NCI-H2227 (cell line): ENCODE data around the gene WFDC8.

ENCODE experiments used
- DNase-seq: peaks from one replicate; lab custom pipeline; 2025; ENCODE audit not compliant: unreplicated experiment; lab: John Stamatoyannopoulos, UW

The WFDC8 gene

DNA sequence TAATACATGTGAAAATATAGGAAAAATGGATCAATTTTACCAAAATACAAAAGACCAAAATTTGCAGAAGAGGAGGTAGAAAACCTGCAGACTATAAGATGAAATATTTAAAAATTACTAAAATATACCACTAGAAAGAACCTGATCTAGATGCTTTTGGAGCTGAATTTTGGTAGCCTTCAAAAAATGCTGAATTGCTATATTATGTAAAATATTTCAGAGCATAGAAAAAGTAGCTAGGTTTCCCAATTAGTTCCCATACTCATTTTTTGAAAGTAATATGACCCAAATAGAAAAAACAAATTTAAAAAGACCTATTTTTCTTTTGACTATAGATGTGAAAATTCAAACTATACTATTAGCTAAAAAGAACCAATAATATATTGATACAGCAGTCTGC lies 28.3 kb downstream of the WFDC8 start:
- no peak for DNase-seq

DNA sequence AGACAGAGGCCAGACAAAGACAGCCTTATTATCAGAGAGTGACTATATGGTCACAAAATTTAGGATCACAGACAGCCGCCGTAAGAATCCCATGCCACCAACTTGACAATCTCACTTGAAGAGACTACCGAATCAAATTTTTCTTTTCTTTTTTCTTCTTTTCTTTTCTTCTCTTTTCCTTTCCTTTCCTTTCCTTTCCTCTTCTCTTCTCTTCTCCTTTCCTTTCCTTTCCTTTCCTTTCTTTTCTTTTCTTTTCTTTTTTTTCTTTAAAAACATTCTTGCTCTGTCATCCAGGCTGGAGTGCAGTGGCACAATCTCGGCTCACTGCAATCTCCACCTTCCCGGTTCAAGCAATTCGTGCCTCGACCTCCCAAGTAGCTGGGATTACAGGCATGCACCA lies 30.7 kb downstream of the WFDC8 start:
- no peak for DNase-seq

DNA sequence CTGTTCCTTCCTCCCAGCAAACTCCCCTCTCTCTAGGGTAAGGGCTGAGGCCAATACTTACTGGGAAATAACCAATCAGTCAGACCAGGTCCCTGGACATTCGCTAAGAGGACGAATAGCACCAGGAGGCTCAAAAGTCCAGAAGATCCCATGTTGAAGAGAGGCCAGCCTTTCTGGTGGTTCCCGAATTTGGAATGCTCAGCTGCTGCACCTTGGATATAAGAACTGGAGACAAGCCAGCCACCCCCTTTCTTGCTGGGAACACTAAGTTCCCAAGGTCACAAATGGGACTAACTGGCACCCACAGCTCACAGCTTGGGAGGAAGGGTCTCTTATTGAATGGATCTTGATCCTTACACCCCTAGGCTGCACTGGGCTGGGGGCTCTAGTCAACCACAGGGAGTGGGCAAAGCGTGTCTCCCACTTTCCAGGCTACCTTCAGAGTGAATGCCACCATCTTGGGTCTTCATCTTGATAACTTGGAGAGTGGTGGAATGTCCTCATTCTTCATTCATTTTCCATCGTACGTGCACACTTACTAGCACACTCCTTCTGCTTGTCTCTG lies 31.8 kb downstream of the WFDC8 start, which contains the start of gene EPPIN:
Gene EPPIN (minus strand): TSS at position 196 of the 565 bp plus-strand sequence. CDS start 44 bp downstream, at position 152.
- no peak for DNase-seq

DNA sequence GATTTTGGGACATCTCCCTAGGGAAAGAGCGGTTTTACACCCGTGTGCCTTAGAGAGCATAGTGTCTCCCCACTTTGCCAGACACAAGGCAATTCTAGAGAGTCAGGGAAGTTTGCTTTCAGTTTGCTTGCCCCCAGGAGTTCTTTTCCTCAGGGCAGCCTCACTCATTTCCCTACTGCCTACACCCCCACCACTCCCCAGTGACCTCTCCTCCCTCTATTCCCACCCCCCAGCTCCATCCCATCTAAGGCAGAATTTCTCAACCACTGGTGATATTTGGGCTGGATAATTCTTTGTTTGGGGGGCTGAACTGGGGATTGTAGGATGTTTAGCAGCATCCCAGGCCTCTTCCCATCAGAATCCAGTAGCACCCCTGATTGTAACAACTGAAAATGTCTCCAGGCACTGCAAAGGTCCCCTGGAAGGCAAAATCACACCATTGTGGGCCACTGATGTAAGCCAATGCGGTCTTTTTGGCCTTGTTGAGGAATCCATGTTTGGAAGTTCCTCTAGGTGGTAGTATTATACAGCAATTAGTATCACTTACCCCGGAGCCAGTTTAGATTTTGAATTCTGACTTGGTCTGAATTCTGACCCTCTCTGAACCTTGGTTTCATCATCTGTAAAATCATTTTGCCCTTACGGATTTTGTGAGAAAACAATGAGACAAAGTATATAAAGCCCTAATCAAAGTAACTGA lies 33.2 kb downstream of the WFDC8 start:
- no peak for DNase-seq

DNA sequence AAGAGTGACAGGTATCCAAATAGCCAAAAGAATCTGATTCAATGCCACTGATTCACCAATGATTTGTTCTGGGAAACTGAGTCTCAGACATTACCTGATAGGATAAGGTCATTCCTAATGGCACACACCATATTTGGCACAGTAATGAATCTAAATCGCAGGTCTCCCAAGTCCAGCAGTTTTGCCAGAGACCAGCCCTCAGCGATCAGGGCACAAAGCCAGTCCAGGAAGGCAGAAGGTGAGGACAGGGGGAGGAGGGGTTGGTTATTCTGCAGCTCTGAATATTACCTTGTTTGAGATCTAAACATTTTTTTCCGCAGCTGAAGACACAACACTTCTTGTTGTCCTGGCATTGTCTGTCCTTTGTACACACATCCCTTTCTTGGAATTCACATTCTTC lies 33.7 kb downstream of the WFDC8 start:
- no peak for DNase-seq

DNA sequence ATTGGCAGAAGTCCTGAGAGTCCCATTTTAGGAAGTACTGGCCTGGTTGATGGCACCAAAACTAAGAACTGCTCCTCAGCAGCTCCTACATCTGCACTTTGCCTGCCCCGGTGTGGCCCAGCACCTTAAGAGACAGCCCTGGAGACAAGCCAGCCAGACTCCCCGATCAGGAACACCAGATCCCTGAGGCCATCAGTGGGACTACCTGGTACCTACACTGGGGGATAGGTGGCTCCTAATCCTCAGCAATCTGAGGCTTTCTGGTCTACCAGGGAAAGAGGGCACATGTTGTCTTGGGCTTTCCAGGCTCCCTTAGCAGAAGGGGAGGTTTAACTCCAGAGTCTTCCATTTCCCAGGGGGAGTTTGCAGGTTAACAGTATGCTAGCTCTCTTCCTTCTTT lies 39.7 kb downstream of the WFDC8 start, which contains the start of gene WFDC6:
Gene WFDC6 (minus strand): TSS at position 101 of the 400 bp plus-strand sequence. CDS start 75 bp downstream, at position 26.
- no peak for DNase-seq

DNA sequence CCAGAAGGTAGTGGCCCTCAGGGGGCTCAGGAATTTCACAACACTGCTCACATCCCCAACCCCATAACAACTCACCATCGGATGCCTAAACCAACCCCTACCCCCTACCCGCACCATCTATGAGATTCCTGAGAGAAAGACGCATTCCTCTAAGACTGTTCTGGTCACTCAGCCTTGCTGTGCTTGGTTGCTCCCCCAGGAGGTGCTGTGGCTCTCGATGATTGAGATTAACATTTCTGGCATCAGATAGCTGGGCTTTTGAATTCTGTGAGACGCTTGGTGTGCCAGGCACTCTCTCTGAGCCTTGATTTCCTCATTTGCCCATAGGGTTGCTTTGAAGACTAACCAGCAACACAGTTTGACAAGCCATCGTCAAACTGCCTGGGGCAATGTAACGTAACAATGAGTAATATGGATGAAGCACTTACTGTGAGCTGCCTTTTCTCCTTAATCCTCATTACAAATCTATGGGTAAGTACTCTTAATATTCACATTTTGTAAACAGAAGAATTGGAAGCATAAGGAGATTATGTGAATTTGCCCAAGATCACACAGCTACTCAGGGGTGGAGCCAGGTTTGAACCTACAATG lies 40.8 kb downstream of the WFDC8 start:
- no peak for DNase-seq

DNA sequence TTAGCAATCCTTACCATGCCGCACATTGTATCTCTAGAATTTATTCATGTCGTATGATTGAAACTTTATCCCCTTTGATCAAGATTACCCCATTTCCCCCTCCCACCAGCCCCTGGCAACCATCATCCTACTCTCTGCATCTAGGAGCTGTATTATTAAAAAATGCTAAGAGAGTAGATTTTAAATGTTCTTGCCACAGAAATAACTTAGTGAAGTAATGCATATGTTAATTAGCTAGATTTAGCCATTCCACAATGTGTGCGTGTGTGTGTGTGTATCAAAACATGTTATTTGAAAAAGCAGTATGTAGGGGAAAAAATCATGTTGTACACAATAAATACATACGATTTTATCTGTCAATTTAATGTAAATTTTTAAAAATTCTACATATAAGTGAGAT lies 51.8 kb downstream of the WFDC8 start:
- no peak for DNase-seq

DNA sequence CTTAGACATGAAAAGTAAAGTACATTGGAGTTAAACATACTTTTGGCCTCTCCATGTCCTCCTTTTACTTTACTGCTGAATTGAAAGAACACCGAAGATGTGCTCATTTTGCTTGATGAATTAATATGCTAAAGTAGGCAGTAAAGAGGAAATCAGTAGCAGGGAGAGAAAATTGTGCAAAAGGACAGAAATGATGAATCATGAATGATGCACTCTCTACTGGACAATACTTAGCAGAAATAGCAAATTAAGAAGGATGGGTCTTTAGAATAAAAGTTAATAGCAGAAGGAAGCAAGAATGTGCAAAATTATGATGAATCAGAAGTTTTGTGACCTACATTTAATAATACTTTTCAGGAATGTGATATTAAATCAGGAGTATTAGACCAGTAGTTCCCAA lies 55.3 kb downstream of the WFDC8 start:
- no peak for DNase-seq

DNA sequence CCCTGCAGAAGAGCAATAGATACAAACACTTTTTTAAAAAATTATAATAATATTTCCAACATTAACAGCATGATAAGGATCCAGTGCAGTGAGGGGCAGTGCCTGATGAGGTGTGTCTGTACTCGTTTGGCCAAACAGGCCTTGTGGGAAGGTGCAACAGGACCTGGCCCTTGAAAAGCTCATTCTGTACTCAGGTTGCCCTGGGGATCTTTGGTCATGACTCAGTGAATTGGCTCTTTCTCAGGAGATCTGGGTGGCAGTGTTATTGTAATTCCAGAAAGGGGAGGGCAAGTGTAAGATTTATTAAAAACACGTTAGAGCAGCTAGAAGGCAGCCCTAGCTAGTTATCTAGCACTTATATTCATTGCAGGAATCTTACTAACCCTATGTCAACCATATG lies 60.8 kb downstream of the WFDC8 start:
- no peak for DNase-seq

DNA sequence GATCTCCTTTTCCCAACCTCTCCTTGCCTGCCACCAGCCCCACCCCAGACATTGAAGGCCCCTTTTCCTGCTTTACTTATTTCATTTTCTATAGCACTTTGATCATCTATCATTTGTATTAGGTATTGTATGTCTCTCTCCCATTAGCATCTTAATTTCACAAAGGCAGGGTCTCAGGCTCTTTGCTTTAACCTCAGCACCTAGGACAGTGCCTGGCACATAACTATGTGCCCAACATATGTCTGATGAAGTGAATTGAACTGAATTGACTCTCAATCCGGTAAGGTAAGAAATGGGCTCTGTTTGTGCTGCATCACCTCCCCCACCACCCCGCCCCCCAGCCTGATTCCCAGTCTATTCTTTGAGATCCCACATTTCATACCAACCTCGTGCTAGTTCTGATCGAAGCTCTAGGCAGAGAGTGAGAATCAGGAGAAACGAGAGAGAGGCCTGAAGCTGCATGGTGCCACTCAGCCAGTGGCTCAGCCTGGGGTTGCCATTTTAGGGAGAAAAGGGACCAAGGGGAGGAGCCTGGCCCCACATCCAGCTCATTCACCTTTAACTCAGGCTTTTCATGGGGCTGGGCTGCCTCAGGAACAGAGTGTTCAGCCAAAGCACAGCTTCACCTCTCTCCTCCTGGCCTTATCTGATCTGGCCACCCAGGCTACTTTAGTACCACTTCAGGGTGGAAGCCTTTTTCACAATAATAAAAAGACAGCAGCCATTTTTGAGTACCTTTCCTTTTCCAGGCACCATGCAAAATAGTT lies 63.8 kb downstream of the WFDC8 start, which contains the start of gene SPINT3:
Gene SPINT3 (minus strand): TSS at position 476 of the 767 bp plus-strand sequence. CDS start 14 bp downstream, at position 462.
- no peak for DNase-seq

DNA sequence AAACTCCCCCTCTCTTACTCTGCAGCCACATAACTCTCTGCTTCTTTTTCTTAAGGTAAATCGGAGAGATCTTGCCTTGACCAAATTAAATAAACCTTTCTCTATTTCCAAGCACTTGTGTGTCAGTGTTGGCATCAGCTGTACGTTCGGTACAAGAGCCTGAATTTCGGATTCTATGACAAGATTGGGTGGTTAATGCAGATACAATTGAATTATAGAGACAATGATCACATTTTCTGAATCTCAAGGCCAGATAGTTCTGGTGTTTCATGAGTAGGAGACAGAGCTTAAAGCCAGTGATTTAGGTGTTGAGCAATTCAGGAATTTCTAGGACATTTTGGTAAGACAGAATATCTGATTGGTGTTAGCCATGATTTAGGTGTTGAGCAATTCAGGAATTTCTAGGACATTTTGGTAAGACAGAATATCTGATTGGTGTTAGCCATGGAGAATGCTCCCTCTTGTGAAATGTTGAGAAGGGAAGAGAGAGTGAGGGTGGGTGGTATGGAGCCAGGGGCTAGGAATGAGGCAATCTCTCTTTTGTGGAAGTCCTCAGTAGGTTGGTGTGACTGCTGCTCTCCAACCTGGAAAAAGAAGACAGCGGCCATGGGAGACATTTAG lies 68.7 kb downstream of the WFDC8 start:
- no peak for DNase-seq

DNA sequence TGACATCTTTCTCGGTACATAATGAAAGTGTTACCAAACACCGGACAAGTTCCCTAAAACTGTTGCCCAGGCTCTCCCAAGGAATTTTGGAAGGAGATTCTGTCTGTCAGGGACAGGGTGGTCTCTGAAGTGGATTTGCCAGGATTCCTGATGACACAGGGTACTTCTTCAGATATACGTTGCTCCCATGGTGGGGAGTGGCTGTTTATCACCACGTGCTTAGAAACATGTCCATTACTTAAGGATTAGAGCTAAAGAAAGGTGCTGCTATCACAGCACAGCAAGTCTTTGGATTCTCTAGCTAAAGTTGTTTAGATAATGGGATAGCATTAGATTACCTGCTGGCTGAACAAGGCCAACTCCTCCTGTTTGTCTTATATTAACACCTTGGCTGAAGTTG lies 70.0 kb downstream of the WFDC8 start:
- no peak for DNase-seq

DNA sequence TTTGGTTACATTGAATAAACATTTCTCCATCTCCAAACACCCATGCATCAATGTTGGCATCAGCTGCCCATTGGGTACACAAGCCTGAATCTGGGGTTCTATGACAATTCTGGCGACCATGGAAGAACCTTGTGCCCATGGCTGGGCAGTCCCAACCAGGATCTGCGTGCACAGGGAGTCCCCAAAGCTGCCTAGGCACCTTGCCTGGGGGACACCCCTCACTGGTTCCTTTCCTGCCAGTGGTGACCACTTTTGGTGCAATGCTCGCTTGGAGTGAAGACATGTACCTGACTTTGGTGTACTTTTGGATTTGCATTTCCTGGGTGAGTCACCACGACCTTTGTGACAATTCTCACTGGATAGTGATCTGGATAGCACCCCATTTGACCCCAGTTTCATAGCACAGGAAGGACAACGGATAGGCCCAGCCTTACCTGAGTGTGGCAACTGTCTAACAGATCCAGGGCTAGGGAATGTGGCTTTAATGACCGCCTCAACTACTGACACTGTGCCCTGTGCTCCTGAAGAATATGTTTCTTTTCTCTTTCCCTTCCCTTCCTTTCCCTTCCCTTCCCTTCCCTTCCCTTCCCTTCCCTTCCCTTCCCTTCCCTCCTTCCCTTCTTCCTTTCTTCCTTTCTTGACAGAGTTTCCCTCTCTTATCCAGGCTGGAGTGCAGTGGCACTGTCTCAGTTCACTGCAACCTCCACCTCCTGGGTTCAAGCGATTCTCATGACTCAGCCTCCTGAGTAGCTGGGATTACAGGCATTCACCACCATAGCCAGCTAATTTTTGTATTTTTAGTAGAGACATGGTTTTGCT lies 70.8 kb downstream of the WFDC8 start:
- no peak for DNase-seq

DNA sequence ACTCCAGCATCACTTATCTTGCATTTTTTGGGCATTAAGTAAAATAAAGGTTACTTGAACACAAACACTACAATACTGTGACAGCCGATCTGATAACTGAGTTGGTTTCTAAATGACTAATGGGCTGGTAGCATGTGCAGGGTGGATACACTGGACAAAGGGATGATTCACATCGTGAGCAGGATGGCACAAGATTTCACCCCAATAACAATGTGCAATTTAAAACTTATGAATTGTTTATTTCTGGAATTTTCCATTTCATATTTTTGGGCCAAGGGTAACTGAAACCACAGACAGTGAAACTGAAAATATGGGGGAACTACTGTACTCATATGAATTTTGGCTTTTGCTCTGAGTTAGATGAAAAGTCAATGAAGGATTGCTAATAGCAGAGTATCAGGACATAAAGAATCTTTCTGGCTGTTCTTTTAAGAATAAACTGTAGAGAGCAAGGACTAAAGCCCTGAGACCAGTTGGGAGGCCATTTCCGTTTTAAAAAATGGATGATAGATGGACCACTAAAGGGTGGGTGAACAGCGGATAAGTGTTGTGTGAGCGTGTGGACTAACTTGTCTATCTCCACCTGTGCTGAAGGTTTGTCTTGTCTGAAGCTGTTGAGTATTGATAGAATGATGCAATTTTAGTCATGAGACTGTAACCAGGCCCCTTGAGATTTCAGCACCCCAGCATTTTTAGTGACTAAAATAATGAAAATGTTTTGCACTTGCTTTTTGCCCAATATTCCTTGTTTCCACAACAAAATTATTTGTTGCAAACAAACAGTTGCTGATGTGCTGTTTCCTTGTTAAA lies 71.9 kb downstream of the WFDC8 start:
- no peak for DNase-seq

DNA sequence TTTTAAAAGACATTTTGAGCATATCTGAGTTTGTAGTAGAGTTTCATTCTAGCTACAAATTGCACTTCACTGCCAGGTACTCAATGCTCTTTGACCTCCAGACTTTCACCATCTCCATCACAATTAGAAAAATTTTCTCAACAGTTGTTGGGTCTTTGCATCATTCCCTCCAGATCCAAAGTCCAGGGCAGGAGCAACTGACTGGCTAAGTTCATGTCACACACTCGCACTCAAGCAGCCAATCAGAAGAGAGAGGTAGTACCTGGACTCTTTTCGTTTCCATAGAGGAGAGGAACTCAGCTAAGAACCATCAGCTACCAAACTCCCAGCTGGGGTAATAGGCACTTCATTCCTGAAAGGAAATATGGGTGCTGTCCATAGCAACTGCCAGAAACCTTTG lies 72.7 kb downstream of the WFDC8 start:
- no peak for DNase-seq

DNA sequence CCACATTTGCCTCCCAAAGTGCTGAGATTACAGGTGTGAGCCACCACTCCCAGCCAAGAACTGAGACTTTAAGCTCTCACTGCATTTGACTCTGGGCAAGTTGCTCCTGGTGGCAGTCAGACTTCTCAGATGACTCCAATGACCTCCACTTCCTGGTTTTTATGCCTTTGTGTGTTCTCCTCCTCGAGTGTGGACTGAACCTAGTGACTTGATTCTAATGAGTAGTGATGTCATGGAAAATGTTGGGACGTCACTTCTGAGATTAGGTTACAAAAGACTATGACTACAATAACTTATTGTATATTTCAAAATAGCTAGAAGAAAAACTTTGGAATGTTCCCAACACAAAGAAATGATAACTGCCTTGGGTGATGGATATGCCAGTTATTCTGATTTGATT lies 75.7 kb downstream of the WFDC8 start:
- no peak for DNase-seq

DNA sequence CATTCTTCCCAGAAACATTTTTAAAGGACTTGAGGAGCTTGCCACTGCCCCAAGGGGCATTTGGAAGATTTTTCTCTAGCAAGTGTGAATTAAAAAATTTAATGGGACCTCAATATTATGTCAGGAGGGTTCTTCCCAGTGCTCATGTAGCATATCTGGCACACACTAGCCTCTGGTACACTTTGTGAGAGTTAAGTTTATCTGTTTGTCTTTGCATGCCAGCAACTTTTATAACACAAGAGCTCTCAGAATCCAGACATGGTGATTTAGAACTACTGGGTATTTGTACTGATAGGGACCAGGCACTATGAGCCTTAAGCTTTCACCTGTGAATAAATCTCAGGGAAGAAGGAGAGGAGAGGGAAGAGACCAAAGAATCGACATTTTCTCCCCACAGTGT lies 76.5 kb downstream of the WFDC8 start:
- DNase-seq: no peak
